AG04449 (cell line): ENCODE measurements around the gene GRB2.
"Not testable (repeated sequence)": the region's sequence is repeated elsewhere in the genome, so short reads cannot be mapped to it uniquely, and the experiment has no call there.

Source experiments
- CTCF ChIA-PET: fragments of 350-600 bp; formaldehyde crosslinking; extraction: SDS; loops from one replicate; lab custom pipeline; 2021; ENCODE audit warnings: antibody characterized with exemption; lab: Yijun Ruan, JAX
- POLR2A ChIA-PET: fragments of 400-600, 350-600 bp; formaldehyde crosslinking; extraction: SDS; loops from one replicate; lab custom pipeline; 2020; ENCODE audit warnings: antibody characterized with exemption, inconsistent platforms; lab: Yijun Ruan, JAX
- DNase-seq: peaks from one replicate; pipeline ENCODE4 v3.0.0-alpha.2; 2010; ENCODE audit warnings: low read depth, low spot score
- H3K4me3 ChIP-seq: 2 replicates; pipeline ENCODE4 v1.5.1; 2011; ENCODE audit warnings: low read depth, mild to moderate bottlenecking, control low read depth, low read length
- CTCF ChIP-seq: IDR thresholded peaks from one replicate; pipeline ENCODE4 v1.5.1; 2011; ENCODE audit warnings: mild to moderate bottlenecking, moderate library complexity, low read length, control low read depth, inconsistent platforms; ENCODE audit not compliant: insufficient read depth; ENCODE audit errors: missing control alignments

Gene GRB2

GRCh38 chr17:75384751-75385150 lies 20.7 kb downstream of the GRB2 start:
- CTCF ChIA-PET = interaction anchor here (1.1 to 2.2 kb wide), 3 partner anchors 9 to 114 kb away, joined by 3 to 9 read pairs (median 6); partner anchors contain the start of gene MIF4GD
- H3K4me3 ChIP-seq = no peak overlapping the region
- no peak for DNase-seq
- TF ChIP-seq CTCF = no peak
- POLR2A ChIA-PET = no interaction called here

GRCh38 chr17:75383842-75384195 lies 21.7 kb downstream of the GRB2 start:
- TF ChIP-seq CTCF = no peak
- ChIA-PET POLR2A (no interaction called here), CTCF (interaction anchor here (1.1 to 2.2 kb wide), 4 partner anchors 10 to 62 kb away, joined by 3 to 9 read pairs (median 4); no protein-coding TSS in a partner anchor)
- H3K4me3 ChIP-seq = no peak overlapping the region
- no peak for DNase-seq

GRCh38 chr17:75380750-75381149 lies 24.7 kb downstream of the GRB2 start:
- DNase-seq = no peak
- no peak for TF ChIP-seq CTCF
- no peak overlapping the region for H3K4me3 ChIP-seq
- ChIA-PET POLR2A (no interaction called here), CTCF (interaction anchor here (0.8 to 4.6 kb wide), 10 partner anchors 9 to 140 kb away, joined by 3 to 25 read pairs (median 4); partner anchors contain the start of gene MIF4GD)

GRCh38 chr17:75380315-75380714 lies 25.2 kb downstream of the GRB2 start:
- TF ChIP-seq CTCF = no peak
- DNase-seq = no peak
- no peak overlapping the region for H3K4me3 ChIP-seq
- CTCF ChIA-PET = interaction anchor here (0.8 to 4.6 kb wide), 10 partner anchors 10 to 140 kb away, joined by 3 to 25 read pairs (median 4); partner anchors contain the start of gene MIF4GD
- POLR2A ChIA-PET = no interaction called here

- not testable (repeated sequence) for H3K4me3 ChIP-seq, DNase-seq
- CTCF ChIA-PET = interaction anchor here (1.1 to 4.6 kb wide), 4 partner anchors 13 to 57 kb away, joined by 3 to 25 read pairs (median 4); no protein-coding TSS in a partner anchor
- POLR2A ChIA-PET = interaction anchor here (0.7 kb wide), 1 partner anchor 9 kb away, joined by 3 read pairs; no protein-coding TSS in a partner anchor
Observed at GRCh38 chr17:75379426-75379825, 26.1 kb downstream of the GRB2 start.

- POLR2A ChIA-PET = no interaction called here
Observed at GRCh38 chr17:75373280-75373679, 32.2 kb downstream of the GRB2 start.

More at GRCh38 chr17:75373280-75373679, 32.2 kb downstream of the GRB2 start:
- DNase-seq = no peak
- CTCF ChIA-PET = interaction anchor here (1.0 to 2.9 kb wide), 4 partner anchors 28 to 53 kb away, joined by 3 to 12 read pairs (median 4); no protein-coding TSS in a partner anchor
- no peak for TF ChIP-seq CTCF
- no peak overlapping the region for H3K4me3 ChIP-seq
